Epithelial cell of proximal tubule (primary cell): ENCODE data around the gene SULT1C4. TPM values are rescaled to one million over a fixed set of nuclear protein-coding genes. Genes with fewer than 3 reads are reported as not detected.

Experiments
- DNase-seq: peaks from one replicate; pipeline ENCODE4 v3.0.0-alpha.2; 2011; ENCODE audit warnings: low read depth
- H3K4me3 ChIP-seq: 2 replicates; pipeline ENCODE4 v1.5.1; 2011; ENCODE audit warnings: low read depth, mild to moderate bottlenecking, low read length
- CTCF ChIP-seq: conservative IDR thresholded peaks from 2 replicates; pipeline ENCODE4 v1.5.1; 2012; ENCODE audit warnings: low read depth, mild to moderate bottlenecking, low read length
- total RNA-seq: library from RNA; depleted of rRNA; stranded (reverse); fragments of >200 nt; gene quantifications from 2 replicates; pipeline ENCODE4 v1.2.3, GENCODE V29; 2015

Gene SULT1C4
- total RNA-seq, 1 donor from 2014 or later: 50.1 TPM

- DNase-seq: peak; percentile 94
- H3K4me3 ChIP-seq: no peak overlapping the region
- TF ChIP-seq CTCF: no peak
These were observed 7.8 kb downstream of the SULT1C4 start for GRCh38 chr2:108385411-108386071.

- no peak overlapping the region for H3K4me3 ChIP-seq
- no peak for TF ChIP-seq CTCF
- peak; percentile 94 for DNase-seq
These were observed 10.3 kb downstream of the SULT1C4 start for GRCh38 chr2:108388045-108388444.

- DNase-seq: no peak
- no peak for TF ChIP-seq CTCF
These were observed 12.6 kb downstream of the SULT1C4 start for GRCh38 chr2:108390340-108390739.

GRCh38 chr2:108392029-108392428, 14.3 kb downstream of the SULT1C4 start:
- no peak for TF ChIP-seq CTCF
- H3K4me3 ChIP-seq: no peak overlapping the region
- DNase-seq: no peak

More at GRCh38 chr2:108390340-108390739, 12.6 kb downstream of the SULT1C4 start:
- no peak overlapping the region for H3K4me3 ChIP-seq

- TF ChIP-seq CTCF: no peak
- DNase-seq: no peak
- no peak overlapping the region for H3K4me3 ChIP-seq
These were observed 15.4 kb downstream of the SULT1C4 start for GRCh38 chr2:108393197-108393596.

- H3K4me3 ChIP-seq: no peak overlapping the region
- TF ChIP-seq CTCF: no peak
- DNase-seq: no peak
These were observed 17.4 kb downstream of the SULT1C4 start for GRCh38 chr2:108395155-108395554.

GRCh38 chr2:108396845-108397244, 19.1 kb downstream of the SULT1C4 start:
- no peak overlapping the region for H3K4me3 ChIP-seq
- peak; percentile 34 for TF ChIP-seq CTCF
- no peak for DNase-seq
